Activated CD4-positive, alpha-beta T cell treated with anti-CD3 and anti-CD28 coated beads for 48 hours (primary cell): ENCODE measurements around the gene SPINK13.
A peak's percentile ranks its signal among the peaks of the same experiment; 100 is the strongest.

ENCODE experiments used
- DNase-seq: peaks from one replicate; pipeline ENCODE4 v3.0.0-alpha.2; 2020

The SPINK13 gene

GRCh38 chr5:148314187-148314586, 45.6 kb downstream of the SPINK13 start:
- no peak for DNase-seq

GRCh38 chr5:148314731-148315130, 46.1 kb downstream of the SPINK13 start:
- no peak for DNase-seq

- DNase-seq = peak; percentile 43
These were observed 51.7 kb downstream of the SPINK13 start for GRCh38 chr5:148320011-148320963.

DNA sequence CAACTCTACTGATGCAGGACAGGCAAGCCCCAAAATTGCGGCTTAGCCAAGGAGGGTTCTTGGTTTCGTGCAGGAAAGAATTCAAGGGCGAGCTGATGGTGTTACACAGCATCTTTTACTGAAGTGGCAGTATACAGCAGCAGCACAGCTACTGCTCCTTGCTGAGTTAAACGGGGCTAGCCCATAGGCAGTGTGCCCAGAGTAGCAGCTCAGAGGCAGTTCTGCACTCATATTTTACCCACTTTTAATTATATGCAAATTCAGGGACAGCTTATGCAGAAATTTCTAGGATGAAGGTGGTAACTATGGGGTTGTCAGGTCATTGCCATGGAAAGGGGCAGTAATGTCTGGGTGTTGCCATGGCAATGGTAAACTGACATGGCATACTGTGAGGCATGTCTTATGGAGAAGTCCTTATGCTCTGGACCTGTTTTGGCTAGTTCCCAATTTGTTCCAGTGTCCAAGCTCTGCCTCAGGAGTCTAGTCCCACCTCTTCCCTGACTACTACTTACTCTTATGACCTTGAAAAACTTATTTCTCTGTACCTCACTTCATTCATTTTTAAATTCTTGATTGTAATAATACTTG, 64.8 kb downstream of the SPINK13 start:
- no peak for DNase-seq

GRCh38 chr5:148335259-148335658, 66.7 kb downstream of the SPINK13 start, which contains the start of gene SPINK9:
TSS of gene SPINK9 (plus strand) at chr5:148335559. CDS start at chr5:148335614, 55 bp downstream.
- DNase-seq = no peak
